Measurements from ENCODE around the gene PRF1.
"Not testable (repeated sequence)": the region's sequence is repeated elsewhere in the genome, so short reads cannot be mapped to it uniquely, and the experiment has no call there.

PRF1 gene

GRCh38 chr10:70592746-70593512, 9.6 kb downstream of the PRF1 start:
- no peak for DNase-seq

GRCh38 chr10:70592186-70592735, 10.3 kb downstream of the PRF1 start:
- DNase-seq = no peak

- no peak for DNase-seq
Observed at GRCh38 chr10:70590655-70591416, 11.7 kb downstream of the PRF1 start.

- no peak for DNase-seq
Observed at GRCh38 chr10:70589762-70590654, 12.5 kb downstream of the PRF1 start.

DNA sequence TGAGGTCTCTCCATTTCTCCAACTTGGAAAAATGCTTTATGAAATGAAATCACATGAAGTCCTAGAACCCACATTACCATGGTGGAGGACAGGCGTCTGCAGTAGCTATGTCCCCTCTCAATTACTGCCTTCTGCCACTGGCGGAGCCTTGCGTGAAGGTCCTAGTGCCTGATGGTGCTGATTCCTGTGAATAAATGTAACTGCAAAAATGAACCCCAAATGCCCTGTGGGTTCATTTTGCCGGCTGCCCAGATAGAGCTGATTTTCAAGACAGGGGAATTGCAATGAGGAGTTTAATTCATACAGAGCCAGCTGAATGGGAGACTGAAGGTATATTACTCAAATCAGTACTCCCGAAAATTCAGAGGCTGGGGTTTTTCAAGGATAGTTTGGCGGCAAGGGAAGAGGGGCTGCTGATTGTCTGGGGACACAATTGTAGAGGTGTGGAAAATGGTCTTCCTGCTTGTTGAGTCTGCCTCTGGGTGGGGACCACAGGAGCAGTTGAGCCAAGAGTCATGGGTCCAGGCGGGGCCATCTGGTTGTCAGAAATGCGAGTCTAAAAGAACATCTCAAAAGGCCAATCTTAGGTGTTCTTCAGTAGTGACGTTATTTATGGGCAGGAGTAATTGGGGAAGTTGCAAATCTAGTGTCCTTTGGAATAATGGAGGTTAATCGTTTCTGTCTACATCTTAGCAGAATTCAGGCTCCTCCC, 13.5 kb downstream of the PRF1 start:
- no peak for DNase-seq

- no peak for DNase-seq
Observed at GRCh38 chr10:70588255-70588654, 14.3 kb downstream of the PRF1 start.

DNA sequence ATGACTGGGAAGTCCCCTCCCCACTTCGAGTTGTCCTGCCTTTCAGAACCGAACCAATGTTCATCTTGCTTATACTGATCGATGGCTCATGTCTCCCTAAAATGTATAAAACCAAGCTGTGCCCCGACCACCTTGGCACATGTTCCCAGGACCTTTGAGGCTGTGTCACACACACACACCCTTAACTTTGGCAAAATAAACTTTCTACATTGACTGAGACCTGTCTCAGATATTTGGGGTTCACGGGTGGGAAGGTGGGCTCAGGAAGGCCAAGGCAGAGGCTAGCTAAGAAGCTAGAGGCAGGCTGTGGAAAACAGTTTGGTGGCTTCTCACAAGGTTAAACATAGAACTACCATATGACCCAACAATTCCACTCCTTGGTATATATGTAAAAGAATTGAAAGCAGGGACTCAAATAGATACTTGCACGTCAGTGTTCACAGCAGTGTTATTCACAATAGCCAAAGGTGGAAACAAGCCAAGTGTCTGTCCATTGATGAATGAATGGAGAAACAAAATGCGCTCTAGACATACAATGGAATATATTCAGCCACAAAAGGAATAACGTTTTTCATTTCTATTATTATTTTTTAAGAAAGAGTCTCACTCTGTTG, 15.4 kb downstream of the PRF1 start:
- no peak for DNase-seq

DNA sequence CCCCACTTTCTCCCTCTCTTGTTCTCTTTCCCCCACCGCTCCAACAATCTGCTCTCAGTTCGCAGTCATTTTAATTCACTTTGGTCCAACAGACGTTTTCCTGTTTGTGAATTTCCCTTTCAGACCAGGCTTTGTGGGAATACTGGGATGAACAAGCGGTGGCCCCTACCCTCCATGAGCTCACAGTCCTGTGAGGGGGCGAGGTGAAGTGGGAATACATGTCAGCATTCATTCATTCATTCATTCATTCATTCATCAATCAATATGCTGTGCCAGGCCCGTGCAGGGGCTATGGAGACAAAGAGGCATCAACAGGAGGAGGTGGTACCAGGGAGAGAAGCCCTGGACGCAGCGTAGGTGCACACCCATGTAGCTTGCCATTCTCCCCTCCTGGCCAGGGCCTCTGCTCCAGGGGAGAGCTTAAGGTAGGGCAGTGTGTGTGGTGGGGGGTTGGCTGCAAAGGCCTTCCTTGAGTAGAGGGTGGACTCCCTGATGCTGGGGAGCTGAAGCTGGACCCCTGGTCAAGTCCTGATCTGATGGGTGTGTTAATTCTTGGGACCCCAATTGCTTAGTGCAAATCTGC, 16.1 kb downstream of the PRF1 start:
- DNase-seq = no peak

GRCh38 chr10:70585578-70586169, 16.9 kb downstream of the PRF1 start:
- DNase-seq = no peak

DNA sequence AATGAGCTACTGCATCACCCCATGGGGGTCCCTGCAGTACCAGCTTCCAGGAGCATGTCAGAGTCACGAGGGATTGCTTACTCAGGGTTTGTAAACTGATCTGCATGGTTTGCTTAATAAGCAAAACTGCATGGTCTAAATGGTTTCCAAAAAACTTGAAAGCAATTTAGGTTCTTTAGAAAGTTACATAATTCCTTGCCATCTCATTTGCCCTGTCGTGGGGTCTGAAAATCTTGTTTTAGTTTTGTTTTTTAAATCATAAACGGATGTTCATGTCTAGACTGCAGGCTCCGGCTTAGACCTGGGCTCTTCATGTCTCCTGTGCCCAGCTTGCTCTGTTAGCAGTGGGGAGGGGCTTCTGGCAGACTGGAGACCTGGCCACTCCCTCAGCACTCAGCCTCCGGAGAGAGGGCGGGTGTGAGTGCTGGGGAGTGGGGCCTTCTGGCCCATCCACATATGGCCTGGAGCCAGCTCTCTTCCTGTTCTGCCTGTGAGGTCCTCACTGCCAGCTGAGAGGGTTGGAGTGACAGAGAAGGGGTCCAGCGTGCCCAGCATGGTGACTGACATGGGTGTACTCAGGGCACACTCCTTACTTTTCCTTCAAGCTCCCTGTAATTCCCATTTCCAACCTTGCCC, 17.5 kb downstream of the PRF1 start:
- DNase-seq = no peak

GRCh38 chr10:70584366-70584765, 18.2 kb downstream of the PRF1 start:
- DNase-seq = no peak

DNA sequence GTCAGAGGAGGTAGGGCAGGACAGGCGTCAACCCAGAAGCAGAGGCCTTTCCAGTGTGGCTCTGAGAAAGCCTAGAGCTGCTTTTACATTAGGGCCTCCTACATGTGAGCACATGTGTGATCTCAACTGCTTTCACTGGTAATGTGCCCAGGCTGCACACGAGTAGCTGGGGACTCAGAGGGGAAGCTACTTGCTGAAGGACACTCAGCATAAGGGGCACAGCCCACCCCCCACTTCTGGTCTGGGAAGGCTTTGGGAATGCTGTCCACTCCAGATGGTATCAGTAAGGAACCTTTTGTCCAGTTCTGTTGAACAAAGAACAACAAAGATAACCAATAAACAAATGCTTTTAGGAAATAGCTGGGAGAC, 18.9 kb downstream of the PRF1 start:
- DNase-seq = no peak

GRCh38 chr10:70582793-70583668, 19.5 kb downstream of the PRF1 start:
- DNase-seq = no peak

GRCh38 chr10:70581176-70581575, 21.4 kb downstream of the PRF1 start:
- DNase-seq = not testable (repeated sequence)

- DNase-seq = no peak
Observed at GRCh38 chr10:70579234-70580002, 23.1 kb downstream of the PRF1 start.

- no peak for DNase-seq
Observed at GRCh38 chr10:70578371-70578947, 24.1 kb downstream of the PRF1 start.

DNA sequence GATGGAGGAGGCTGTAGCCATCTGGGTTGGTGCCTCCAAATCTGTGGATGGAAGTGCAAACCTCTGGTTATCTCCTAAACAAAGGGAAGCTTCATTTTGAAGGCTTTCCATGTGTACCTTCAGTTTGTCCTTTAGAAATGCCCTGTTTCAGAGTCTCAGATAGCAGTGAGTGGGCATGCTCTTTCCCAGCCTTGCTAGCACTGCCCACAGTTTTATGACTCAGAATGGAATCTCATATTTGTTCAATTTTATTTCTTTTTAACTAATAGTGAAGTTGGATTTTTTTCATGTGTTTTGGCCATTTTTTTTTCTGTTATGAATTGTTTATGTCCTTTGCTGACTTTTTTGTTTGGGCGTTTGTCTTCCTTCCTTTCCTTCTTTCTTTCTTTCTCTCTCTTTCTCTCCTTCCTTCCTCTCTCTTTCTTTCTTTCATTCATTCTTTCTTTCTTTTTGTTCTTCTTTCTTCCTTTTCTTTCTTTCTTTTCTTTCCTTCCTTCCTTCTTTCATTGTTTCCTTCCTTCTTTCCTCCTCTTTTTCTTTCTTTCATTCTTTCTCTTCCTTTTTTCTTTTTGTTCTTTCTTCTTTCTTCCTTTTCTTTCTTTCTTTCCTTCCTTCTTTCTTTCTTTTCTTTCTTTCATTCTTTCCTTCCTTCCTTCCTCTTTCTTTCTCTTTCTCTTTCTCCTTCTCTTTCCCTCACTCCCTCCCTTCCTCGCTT, 25.6 kb downstream of the PRF1 start:
- DNase-seq = no peak
